T-cell (primary cell): ENCODE results near the gene MSGN1. TPM values are rescaled to one million over a fixed set of nuclear protein-coding genes. Genes with fewer than 3 reads are reported as not detected.

Experiments
- ATAC-seq, 4 experiments: fragments of 200-7000 bp in 3 of 4; fragments of 150-1000 bp in 1 of 4; cut with Tn5 transposase; replicated peaks in 1 of 4; 1 replicate in 3 of 4; 2 replicates in 1 of 4; pipeline ENCODE4 v1.10.0; 2021; ENCODE audit warnings: moderate library complexity in 3 of 4, mild to moderate bottlenecking in 2 of 4, moderate number of reproducible peaks in 1 of 4
- CTCF ChIA-PET, 2 donors: fragments of 300-600 bp; sonication (Branson Sonifier 250); formaldehyde crosslinking; loops; one replicate each; lab custom pipeline; 2022; ENCODE audit warnings: antibody characterized with exemption in 2 of 2; lab: Charles Lee
- POLR2A ChIA-PET, 2 donors: fragments of 300-600 bp; sonication (Branson Sonifier 250); formaldehyde crosslinking; loops; one replicate each; lab custom pipeline; 2022; ENCODE audit warnings: antibody characterized with exemption in 2 of 2; lab: Charles Lee
- DNase-seq, 35 experiments: peaks; one replicate each; pipeline versions ENCODE4 v3.0.0 to v3.0.0-alpha.2; 2013 to 2023
- H3K27ac ChIP-seq: one replicate; pipeline ENCODE4 v1.5.1; 2013; ENCODE audit warnings: low read length
- H3K27me3 ChIP-seq, 2 experiments: replicated peaks in 1 of 2; 1 replicate in 1 of 2; 2 replicates in 1 of 2; pipeline versions ENCODE4 v1.6.1 to v1.7.0; 2013; ENCODE audit warnings: low read length in 1 of 2, mixed read lengths in 1 of 2; ENCODE audit not compliant: control insufficient read depth in 2 of 2, insufficient read depth in 2 of 2; ENCODE audit errors: extremely low read depth in 1 of 2
- H3K36me3 ChIP-seq, 2 donors: 1 replicate in 1 of 2; 2 replicates in 1 of 2; pipeline versions ENCODE4 v1.6.1 to v1.7.0; 2013; ENCODE audit warnings: low read length in 1 of 2; ENCODE audit not compliant: control insufficient read depth in 2 of 2, insufficient read depth in 1 of 2; ENCODE audit errors: extremely low read depth in 1 of 2
- H3K4me1 ChIP-seq, 2 experiments: 1 replicate in 1 of 2; 2 replicates in 1 of 2; pipeline versions ENCODE4 v1.6.1 to v1.7.0; 2013; ENCODE audit warnings: low read length in 2 of 2, mixed read lengths in 1 of 2; ENCODE audit not compliant: insufficient read depth in 2 of 2, control insufficient read depth in 1 of 2; ENCODE audit errors: extremely low read depth in 1 of 2
- H3K4me3 ChIP-seq, 2 donors: 1 replicate in 1 of 2; 2 replicates in 1 of 2; pipeline versions ENCODE4 v1.5.1 to v1.7.0; 2013; ENCODE audit warnings: mild to moderate bottlenecking in 2 of 2, low read length in 1 of 2, moderate library complexity in 1 of 2; ENCODE audit not compliant: control insufficient read depth in 1 of 2; ENCODE audit errors: extremely low read depth in 1 of 2
- H3K9me3 ChIP-seq: 2 replicates; pipeline ENCODE4 v1.7.0; 2013
- H3K27ac Mint-ChIP-seq, 2 donors: one replicate each; pipeline ENCODE4 v1.8.0; 2020 to 2021; ENCODE audit warnings: mild to moderate bottlenecking in 2 of 2, mixed read lengths in 2 of 2
- H3K27me3 Mint-ChIP-seq, 2 donors: one replicate each; pipeline ENCODE4 v1.8.0; 2021 to 2022; ENCODE audit warnings: mixed read lengths in 2 of 2
- H3K36me3 Mint-ChIP-seq: one replicate; pipeline ENCODE4 v1.8.0; 2021; ENCODE audit warnings: mixed read lengths
- H3K4me1 Mint-ChIP-seq, 3 donors: one replicate each; pipeline ENCODE4 v1.8.0; 2020 to 2022; ENCODE audit warnings: mixed read lengths in 3 of 3, mild to moderate bottlenecking in 1 of 3
- H3K4me3 Mint-ChIP-seq, 3 donors: one replicate each; pipeline ENCODE4 v1.8.0; 2020 to 2022; ENCODE audit warnings: mild to moderate bottlenecking in 3 of 3, mixed read lengths in 3 of 3, moderate library complexity in 3 of 3
- H3K9me3 Mint-ChIP-seq, 3 donors: one replicate each; pipeline ENCODE4 v1.8.0; 2020 to 2022; ENCODE audit warnings: mixed read lengths in 3 of 3
- WGBS: methylation state at CpG from one replicate; pipeline ENCODE4 v1.1.5; 2013; ENCODE audit warnings: missing lambda C conversion rate; ENCODE audit not compliant: insufficient coverage; 5-methylcytosine and 5-hydroxymethylcytosine counted together
- total RNA-seq, 35 experiments: library from RNA in 6 of 35; stranded (reverse) in 6 of 35; fragments of 120-200 nt in 1 of 35; gene quantifications; one replicate each; pipeline versions ENCODE4 v1.2.1 to v1.2.4 and lab custom pipeline; 2013 to 2026

The MSGN1 gene
- total RNA-seq, 5 donors from 2014 or later (not counting 1 experiment from before 2014, with no cell fraction given), result not detected

GRCh38 chr2:17839959-17840358, 23.7 kb downstream of the MSGN1 start:
- Histone ChIP-seq H3K9me3 (no peaks in the 10 kb centered on the region), H3K27ac (no peak overlapping the region), H3K36me3 (no peaks in the 10 kb centered on the region), H3K27me3 (peaks cover 0 to 3% of the 10 kb centered on the region in 2 experiments), H3K4me3 (no peak overlapping the region), H3K4me1 (no peaks in the 10 kb centered on the region)
- Mint-ChIP-seq H3K36me3 (no peaks in the 10 kb centered on the region), H3K9me3 (no peaks in the 10 kb centered on the region), H3K27ac (no peak overlapping the region), H3K27me3 (peaks cover 3 to 9% of the 10 kb centered on the region in 2 donors), H3K4me1 (no peaks in the 10 kb centered on the region), H3K4me3 (no peak overlapping the region)
- POLR2A ChIA-PET, result no interaction called here
- CTCF ChIA-PET, result no interaction called here
- DNase-seq (no peak), ATAC-seq (no peak)
- WGBS, result no CpG with 5 or more reads among the region's 2 CpGs

- POLR2A ChIA-PET, result no interaction called here
- no peak overlapping the region for H3K4me3 ChIP-seq
- DNase-seq (no peak), ATAC-seq (no peak)
- Mint-ChIP-seq H3K4me3 (no peak overlapping the region), H3K4me1 (no peaks in the 10 kb centered on the region), H3K27me3 (peaks cover 0 to 9% of the 10 kb centered on the region in 2 donors), H3K9me3 (no peaks in the 10 kb centered on the region), H3K36me3 (no peaks in the 10 kb centered on the region), H3K27ac (no peak overlapping the region)
- no peaks in the 10 kb centered on the region for H3K9me3 ChIP-seq
- H3K27me3 ChIP-seq, result peaks cover 0 to 3% of the 10 kb centered on the region in 2 experiments
- WGBS, result 94% methylated on average over 2 of the region's 2 CpGs
- CTCF ChIA-PET, result no interaction called here
- H3K36me3 ChIP-seq, result no peaks in the 10 kb centered on the region
- H3K27ac ChIP-seq, result no peak overlapping the region
- no peaks in the 10 kb centered on the region for H3K4me1 ChIP-seq
Measured at GRCh38 chr2:17843457-17843856, 27.2 kb downstream of the MSGN1 start.

GRCh38 chr2:17845806-17846205, 29.5 kb downstream of the MSGN1 start:
- ATAC-seq, result no peak
- no peaks in the 10 kb centered on the region for H3K9me3 ChIP-seq
- no peaks in the 10 kb centered on the region for H3K4me1 ChIP-seq
- H3K36me3 ChIP-seq, result no peaks in the 10 kb centered on the region
- no peak overlapping the region for H3K27ac Mint-ChIP-seq
- H3K4me3 ChIP-seq, result no peak overlapping the region
- H3K27me3 Mint-ChIP-seq, result peaks cover 4 to 7% of the 10 kb centered on the region in 2 donors
- no peaks in the 10 kb centered on the region for H3K36me3 Mint-ChIP-seq
- H3K4me3 Mint-ChIP-seq, result no peak overlapping the region
- H3K27ac ChIP-seq, result no peak overlapping the region
- H3K9me3 Mint-ChIP-seq, result no peaks in the 10 kb centered on the region
- ChIA-PET CTCF (no interaction called here), POLR2A (no interaction called here)
- no peak for DNase-seq
- WGBS, result 83% methylated on average over 7 of the region's 7 CpGs
- H3K27me3 ChIP-seq, result no peaks in the 10 kb centered on the region
- no peaks in the 10 kb centered on the region for H3K4me1 Mint-ChIP-seq

- Mint-ChIP-seq H3K27ac (no peak overlapping the region), H3K9me3 (no peaks in the 10 kb centered on the region), H3K36me3 (no peaks in the 10 kb centered on the region), H3K4me3 (no peak overlapping the region), H3K27me3 (peaks cover 5 to 7% of the 10 kb centered on the region in 2 donors), H3K4me1 (no peaks in the 10 kb centered on the region)
- Histone ChIP-seq H3K36me3 (no peaks in the 10 kb centered on the region), H3K4me3 (no peak overlapping the region), H3K9me3 (no peaks in the 10 kb centered on the region), H3K4me1 (no peaks in the 10 kb centered on the region), H3K27me3 (peaks cover 0 to under 1% of the 10 kb centered on the region in 2 experiments), H3K27ac (no peak overlapping the region)
- POLR2A ChIA-PET, result no interaction called here
- no CpG with 5 or more reads among the region's 3 CpGs for WGBS
- DNase-seq (no peak), ATAC-seq (no peak)
- CTCF ChIA-PET, result interaction anchor here (0.6 to 0.7 kb wide), 2 partner anchors 11 to 17 kb away, joined by 3 to 8 read pairs; no protein-coding TSS in a partner anchor
Measured at GRCh38 chr2:17846676-17847075, 30.4 kb downstream of the MSGN1 start.

GRCh38 chr2:17847236-17847635, 31.0 kb downstream of the MSGN1 start:
- no peaks in the 10 kb centered on the region for H3K9me3 Mint-ChIP-seq
- Histone ChIP-seq H3K27ac (no peak overlapping the region), H3K4me3 (no peak overlapping the region), H3K4me1 (no peaks in the 10 kb centered on the region), H3K36me3 (no peaks in the 10 kb centered on the region), H3K27me3 (peaks cover 0 to 2% of the 10 kb centered on the region in 2 experiments), H3K9me3 (no peaks in the 10 kb centered on the region)
- H3K36me3 Mint-ChIP-seq, result no peaks in the 10 kb centered on the region
- POLR2A ChIA-PET, result no interaction called here
- H3K4me3 Mint-ChIP-seq, result no peak overlapping the region
- no peak for ATAC-seq
- CTCF ChIA-PET, result interaction anchor here in 1 of 2 donors (0.6 kb wide), 1 partner anchor 11 kb away, joined by 8 read pairs; no protein-coding TSS in a partner anchor
- no peak overlapping the region for H3K27ac Mint-ChIP-seq
- no peaks in the 10 kb centered on the region for H3K4me1 Mint-ChIP-seq
- DNase-seq, result no peak
- WGBS, result 88% methylated on average over 2 of the region's 2 CpGs
- H3K27me3 Mint-ChIP-seq, result peaks cover 6 to 7% of the 10 kb centered on the region in 2 donors

- POLR2A ChIA-PET, result no interaction called here
- H3K4me1 ChIP-seq, result no peaks in the 10 kb centered on the region
- ATAC-seq, result no peak
Measured at GRCh38 chr2:17849275-17849674, 33.0 kb downstream of the MSGN1 start.

GRCh38 chr2:17850151-17850550, 33.9 kb downstream of the MSGN1 start:
- H3K4me1 Mint-ChIP-seq, result no peaks in the 10 kb centered on the region
- Histone ChIP-seq H3K4me1 (no peaks in the 10 kb centered on the region), H3K4me3 (no peak overlapping the region), H3K36me3 (no peaks in the 10 kb centered on the region), H3K9me3 (no peaks in the 10 kb centered on the region), H3K27me3 (peaks cover 0 to 6% of the 10 kb centered on the region in 2 experiments), H3K27ac (no peak overlapping the region)
- H3K27me3 Mint-ChIP-seq, result peaks cover 3 to 11% of the 10 kb centered on the region in 2 donors
- CTCF ChIA-PET, result no interaction called here
- no peak overlapping the region for H3K4me3 Mint-ChIP-seq
- no peak overlapping the region for H3K27ac Mint-ChIP-seq
- 80% methylated on average over 4 of the region's 4 CpGs for WGBS
- no peak for ATAC-seq
- DNase-seq, result no peak
- no peaks in the 10 kb centered on the region for H3K9me3 Mint-ChIP-seq
- no peaks in the 10 kb centered on the region for H3K36me3 Mint-ChIP-seq
- POLR2A ChIA-PET, result no interaction called here

More at GRCh38 chr2:17849275-17849674, 33.0 kb downstream of the MSGN1 start:
- Histone ChIP-seq H3K36me3 (no peaks in the 10 kb centered on the region), H3K9me3 (no peaks in the 10 kb centered on the region), H3K4me3 (no peak overlapping the region), H3K27ac (no peak overlapping the region), H3K27me3 (peaks cover 0 to 6% of the 10 kb centered on the region in 2 experiments)
- no peaks in the 10 kb centered on the region for H3K9me3 Mint-ChIP-seq
- no peak overlapping the region for H3K4me3 Mint-ChIP-seq
- no peak for DNase-seq
- CTCF ChIA-PET, result no interaction called here
- H3K27ac Mint-ChIP-seq, result no peak overlapping the region
- no peaks in the 10 kb centered on the region for H3K4me1 Mint-ChIP-seq
- H3K27me3 Mint-ChIP-seq, result peaks cover 3 to 11% of the 10 kb centered on the region in 2 donors
- 93% methylated on average over 3 of the region's 5 CpGs for WGBS
- H3K36me3 Mint-ChIP-seq, result no peaks in the 10 kb centered on the region
